IMR-90 (cell line): ENCODE measurements around the gene MRGPRD.

Experiments used
- CEBPB ChIP-seq: IDR thresholded peaks from 2 replicates; pipeline ENCODE4 v1.6.1; 2012; ENCODE audit warnings: low read depth, low read length, improper control_type of control experiment
- CTCF ChIP-seq: conservative IDR thresholded peaks from 2 replicates; pipeline ENCODE4 v1.5.1; 2012; ENCODE audit warnings: mild to moderate bottlenecking, low read depth, low read length, improper control_type of control experiment
- POLR2A ChIP-seq: IDR thresholded peaks from 2 replicates; pipeline ENCODE4 v1.6.1; 2012; ENCODE audit warnings: mild to moderate bottlenecking, low read depth, low read length
- RAD21 ChIP-seq: IDR thresholded peaks from 2 replicates; pipeline ENCODE4 v1.6.1; 2012; ENCODE audit warnings: low read length, improper control_type of control experiment
- RCOR1 ChIP-seq: IDR thresholded peaks from 2 replicates; pipeline ENCODE4 v1.6.1; 2012; ENCODE audit warnings: mild to moderate bottlenecking, low read length, improper control_type of control experiment; ENCODE audit not compliant: insufficient replicate concordance
- SMC3 ChIP-seq: fragments of 150-350 bp; IDR thresholded peaks from 2 replicates; pipeline ENCODE4 v1.6.1; 2016; ENCODE audit warnings: low read depth, mild to moderate bottlenecking, antibody characterized with exemption, low read length, moderate library complexity
- USF2 ChIP-seq: fragments of 150-350 bp; IDR thresholded peaks from 2 replicates; pipeline ENCODE4 v1.6.1; 2017; ENCODE audit warnings: mild to moderate bottlenecking, antibody characterized with exemption, low read length, low read depth

DNA sequence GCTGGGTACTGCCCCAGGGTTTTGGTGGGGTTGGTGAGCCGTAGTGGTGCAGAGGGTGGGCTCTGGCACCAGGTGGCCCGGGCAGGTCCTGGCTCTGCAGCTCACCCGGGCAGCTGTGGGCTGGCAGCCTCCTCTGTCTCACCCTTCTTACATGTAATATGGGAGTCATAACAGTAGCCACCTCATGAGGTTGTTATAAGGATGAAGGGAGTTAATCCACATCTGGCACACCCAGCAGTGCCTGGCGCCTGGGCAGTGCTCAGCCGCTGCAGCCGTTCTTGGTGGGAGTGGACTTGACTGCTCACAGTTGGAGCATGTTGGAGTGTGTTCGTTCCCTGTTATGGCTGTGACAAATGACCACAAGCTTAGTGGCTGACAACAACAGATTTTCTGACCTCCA lies 48.4 kb downstream of the MRGPRD start:
- no peak for TF ChIP-seq SMC3
- no peak for TF ChIP-seq CTCF
- TF ChIP-seq POLR2A = no peak
- no peak for TF ChIP-seq CEBPB
- TF ChIP-seq USF2 = no peak
- no peak for TF ChIP-seq RAD21
- no peak for TF ChIP-seq RCOR1
